Stimulated activated CD4-positive, alpha-beta T cell treated with anti-CD3 and anti-CD28 coated beads, TNF-alpha, amount 100 ng/mL, for 1 hour (primary cell): ENCODE results near the gene DENND4C.
"Not testable (repeated sequence)": the region's sequence is repeated elsewhere in the genome, so short reads cannot be mapped to it uniquely, and the experiment has no call there.

Experiments
- DNase-seq, 3 donors: peaks; one replicate each; pipeline ENCODE4 v3.0.0-alpha.2; 2020; ENCODE audit warnings: low read depth in 3 of 3, low spot score in 1 of 3

The DENND4C gene

DNA sequence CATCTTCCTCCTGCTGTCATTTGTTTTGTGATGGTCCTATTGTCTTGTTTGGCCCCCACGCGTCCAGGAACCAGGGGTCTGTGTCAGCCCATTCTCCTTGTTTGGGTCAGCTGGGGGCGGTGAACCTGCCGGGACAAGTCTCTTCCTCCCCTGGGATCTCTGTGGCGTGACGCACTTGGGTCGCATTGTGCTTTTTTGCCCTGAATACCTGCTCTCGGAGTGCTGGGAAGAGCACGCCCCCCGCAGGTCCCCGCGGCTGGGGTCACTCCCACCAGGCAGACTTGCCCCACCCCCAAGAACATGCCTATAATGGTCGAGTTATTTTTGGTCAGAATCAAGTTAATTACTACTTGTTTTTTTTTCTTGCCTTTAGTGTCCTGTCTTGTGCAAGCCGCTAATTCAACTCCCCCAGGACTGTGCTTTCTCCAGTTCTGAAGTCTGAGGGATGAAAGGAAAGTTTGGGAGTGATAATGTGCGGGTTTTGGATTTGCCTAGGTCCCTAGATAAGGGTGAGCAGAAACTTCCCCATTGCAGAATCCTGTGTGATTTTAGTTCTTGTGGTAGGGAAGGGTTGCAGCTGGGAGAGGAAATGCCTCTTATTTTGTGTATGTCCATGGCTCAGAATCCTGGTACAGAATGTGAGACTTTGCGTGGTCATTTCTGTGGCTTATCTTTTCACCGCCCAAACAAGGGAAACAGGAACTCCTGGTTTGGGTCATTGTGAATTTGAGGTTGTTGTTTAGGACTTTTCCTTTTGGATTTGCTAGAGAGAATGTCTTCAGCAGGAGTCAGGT lies 179.1 kb downstream of the DENND4C start:
- DNase-seq: no peak

DNA sequence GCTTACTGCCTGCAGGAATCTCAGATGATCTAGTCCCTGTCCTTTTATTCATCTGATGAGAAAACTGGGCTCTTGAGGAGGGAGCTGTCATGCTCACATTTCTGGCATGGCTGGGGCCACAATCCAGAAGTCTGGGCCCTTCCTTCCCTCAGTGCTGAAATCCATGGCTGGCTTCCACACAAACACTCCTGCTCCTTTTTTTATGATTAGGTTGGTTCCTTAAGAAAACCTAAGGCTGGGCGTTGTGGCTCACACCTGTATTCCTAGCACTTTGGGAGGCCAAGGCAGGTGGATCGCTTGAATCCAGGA lies 179.7 kb downstream of the DENND4C start:
- no peak for DNase-seq

- DNase-seq: no peak
Measured at GRCh38 chr9:19410594-19410993, 180.1 kb downstream of the DENND4C start.

GRCh38 chr9:19411316-19411715 lies 180.8 kb downstream of the DENND4C start:
- no peak for DNase-seq

- DNase-seq: not testable (repeated sequence)
Measured at GRCh38 chr9:19413456-19413855, 183.0 kb downstream of the DENND4C start.

- no peak for DNase-seq
Measured at GRCh38 chr9:19416143-19416542, 185.7 kb downstream of the DENND4C start.

GRCh38 chr9:19420877-19421276 lies 190.4 kb downstream of the DENND4C start:
- DNase-seq: no peak
